GM12872 (cell line): ENCODE results near the gene CDV3.
A peak's percentile ranks its signal among the peaks of the same experiment; 100 is the strongest.

Experiments
- TF ChIP-seq, protein P1 (sequence below): IDR thresholded peaks from 3 replicates; pipeline ENCODE4 v1.5.1; 2011; ENCODE audit warnings: low read depth, mild to moderate bottlenecking, low read length, moderate library complexity; ENCODE audit not compliant: insufficient read depth

CDV3 gene

DNA sequence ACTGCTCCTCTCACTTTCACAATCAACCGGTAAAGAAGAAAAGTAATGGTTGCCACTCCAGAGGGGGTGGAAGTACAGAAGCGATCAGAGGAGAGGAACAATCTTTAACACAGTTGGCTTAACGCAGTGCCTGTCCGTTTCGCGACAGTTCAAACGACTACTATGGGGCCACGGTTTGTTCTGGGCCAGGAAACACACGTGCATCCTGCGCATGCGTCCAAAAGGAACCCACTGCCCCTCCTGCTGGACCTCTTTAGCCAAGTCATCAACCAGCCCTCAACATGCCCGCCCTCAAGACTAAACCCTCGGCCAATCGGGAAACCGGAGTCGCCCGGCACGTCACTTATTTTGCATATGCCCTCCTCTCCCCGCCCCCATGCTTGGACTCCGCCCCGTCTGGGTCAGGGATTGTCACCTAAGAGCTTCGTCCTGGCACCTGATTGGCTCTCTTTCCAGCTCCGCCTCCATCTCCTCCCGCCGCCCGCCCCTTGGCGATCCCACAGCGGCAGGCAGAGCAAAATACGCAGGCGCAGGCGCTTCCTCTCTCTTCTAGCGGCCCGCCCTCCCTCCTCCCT is 345 bp upstream of the CDV3 start:
- TF ChIP-seq, protein P1, sequence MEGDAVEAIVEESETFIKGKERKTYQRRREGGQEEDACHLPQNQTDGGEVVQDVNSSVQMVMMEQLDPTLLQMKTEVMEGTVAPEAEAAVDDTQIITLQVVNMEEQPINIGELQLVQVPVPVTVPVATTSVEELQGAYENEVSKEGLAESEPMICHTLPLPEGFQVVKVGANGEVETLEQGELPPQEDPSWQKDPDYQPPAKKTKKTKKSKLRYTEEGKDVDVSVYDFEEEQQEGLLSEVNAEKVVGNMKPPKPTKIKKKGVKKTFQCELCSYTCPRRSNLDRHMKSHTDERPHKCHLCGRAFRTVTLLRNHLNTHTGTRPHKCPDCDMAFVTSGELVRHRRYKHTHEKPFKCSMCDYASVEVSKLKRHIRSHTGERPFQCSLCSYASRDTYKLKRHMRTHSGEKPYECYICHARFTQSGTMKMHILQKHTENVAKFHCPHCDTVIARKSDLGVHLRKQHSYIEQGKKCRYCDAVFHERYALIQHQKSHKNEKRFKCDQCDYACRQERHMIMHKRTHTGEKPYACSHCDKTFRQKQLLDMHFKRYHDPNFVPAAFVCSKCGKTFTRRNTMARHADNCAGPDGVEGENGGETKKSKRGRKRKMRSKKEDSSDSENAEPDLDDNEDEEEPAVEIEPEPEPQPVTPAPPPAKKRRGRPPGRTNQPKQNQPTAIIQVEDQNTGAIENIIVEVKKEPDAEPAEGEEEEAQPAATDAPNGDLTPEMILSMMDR, result 0 out of 3 replicates have a peak, but pooled peaks have one; percentile 25

DNA sequence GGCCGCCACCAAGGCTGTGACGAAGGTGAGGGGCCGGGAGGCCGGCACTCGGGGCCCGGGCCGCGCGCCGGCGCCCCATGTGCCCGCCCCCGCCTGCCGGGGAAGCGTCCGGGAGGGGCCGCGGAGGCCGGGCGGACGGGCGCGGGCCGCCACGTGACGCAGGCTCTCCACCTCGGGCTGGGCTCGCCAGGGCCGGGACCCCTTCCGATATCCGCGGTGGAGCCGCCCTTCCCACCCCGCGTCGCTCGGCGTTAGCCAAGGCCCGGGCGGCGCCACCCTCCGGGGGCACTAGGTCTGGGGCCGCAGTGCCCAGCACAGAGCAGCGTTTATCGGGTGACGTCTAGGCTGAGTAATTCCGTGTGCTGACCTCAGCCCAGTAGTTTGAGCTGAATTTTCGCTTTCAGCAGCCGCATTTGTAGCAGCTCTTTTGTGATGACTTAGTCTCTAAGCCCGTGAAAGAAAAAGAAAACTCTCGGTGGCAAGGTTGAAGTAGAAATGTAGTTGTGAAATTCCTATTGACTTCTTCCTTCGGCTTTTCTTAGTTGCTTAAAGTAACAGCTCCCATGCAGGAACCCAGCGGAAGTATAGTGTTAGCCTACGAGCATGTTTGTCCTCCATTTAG is 885 bp downstream of the CDV3 start:
- TF ChIP-seq, protein P1, result no peak

DNA sequence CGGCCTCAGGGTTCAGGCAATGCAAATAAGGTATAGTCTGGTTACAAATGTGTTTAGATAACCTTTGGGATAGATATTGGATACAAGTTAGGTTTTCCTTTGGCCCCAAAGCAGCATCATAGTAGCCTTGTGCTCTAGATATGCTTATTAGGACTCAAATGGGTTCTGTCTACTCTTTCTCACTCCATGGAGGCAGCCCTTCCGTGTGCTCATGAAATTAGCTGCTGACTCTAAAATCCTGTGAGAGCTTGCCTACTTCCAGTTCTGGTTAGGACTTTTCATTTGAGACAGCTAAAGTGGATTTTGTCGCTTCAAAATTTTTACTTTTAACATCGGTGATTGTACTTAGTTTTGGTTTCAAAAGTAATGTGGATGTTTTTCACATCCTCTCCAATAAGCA is 1.6 kb downstream of the CDV3 start:
- TF ChIP-seq, protein P1, result no peak

DNA sequence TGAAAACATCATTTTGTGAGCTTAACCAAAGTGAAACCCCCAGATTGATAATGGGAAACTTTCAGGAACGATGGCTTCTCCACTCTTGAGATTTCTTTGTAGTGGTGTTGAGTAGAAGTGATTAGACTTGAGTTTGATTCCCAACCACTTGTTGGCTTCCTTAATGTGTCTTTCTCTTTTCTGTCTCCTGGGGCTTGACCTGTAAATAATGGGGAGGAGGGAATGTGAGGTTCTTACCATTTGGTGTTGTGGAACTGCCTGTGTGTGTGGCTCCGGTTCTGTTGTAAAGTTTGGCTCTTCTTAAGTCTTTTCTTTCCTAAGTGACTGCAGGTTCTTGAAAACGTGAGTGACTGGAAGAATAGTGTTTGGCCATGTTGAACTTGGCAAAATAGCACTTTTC is 2.7 kb downstream of the CDV3 start:
- TF ChIP-seq, protein P1, result no peak

DNA sequence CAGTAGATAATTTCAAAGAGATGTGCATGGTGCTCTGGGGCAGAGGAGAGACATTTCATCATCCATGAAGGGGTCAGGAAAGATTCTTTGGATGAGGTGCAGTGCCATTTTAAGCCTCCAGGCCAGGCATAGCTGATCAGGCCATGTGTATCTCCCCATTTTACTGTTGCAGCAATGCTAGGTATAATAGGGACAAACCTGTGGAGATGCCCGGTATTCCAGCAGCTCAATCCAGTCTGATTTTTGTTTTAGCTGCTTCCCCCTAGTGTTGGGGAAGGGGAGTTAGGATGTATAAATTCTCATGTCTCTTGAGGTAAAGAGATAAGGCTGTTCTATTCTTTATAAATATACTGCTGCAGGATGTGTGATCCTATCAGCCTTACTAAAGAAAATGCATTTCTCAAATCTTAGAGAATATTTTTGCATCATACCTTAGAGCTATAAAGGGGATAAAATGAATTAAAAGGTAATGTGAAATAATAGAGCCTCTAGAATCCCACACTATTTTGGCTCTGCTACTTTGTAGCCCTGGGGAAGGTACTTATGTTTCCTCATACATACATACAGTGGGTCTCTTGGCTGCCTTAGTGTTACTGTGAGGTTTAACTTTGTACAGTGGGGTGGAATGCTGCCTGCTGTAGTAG is 5.2 kb downstream of the CDV3 start:
- TF ChIP-seq, protein P1, result peak; percentile 58; the same call in 2 of the 3 replicates

DNA sequence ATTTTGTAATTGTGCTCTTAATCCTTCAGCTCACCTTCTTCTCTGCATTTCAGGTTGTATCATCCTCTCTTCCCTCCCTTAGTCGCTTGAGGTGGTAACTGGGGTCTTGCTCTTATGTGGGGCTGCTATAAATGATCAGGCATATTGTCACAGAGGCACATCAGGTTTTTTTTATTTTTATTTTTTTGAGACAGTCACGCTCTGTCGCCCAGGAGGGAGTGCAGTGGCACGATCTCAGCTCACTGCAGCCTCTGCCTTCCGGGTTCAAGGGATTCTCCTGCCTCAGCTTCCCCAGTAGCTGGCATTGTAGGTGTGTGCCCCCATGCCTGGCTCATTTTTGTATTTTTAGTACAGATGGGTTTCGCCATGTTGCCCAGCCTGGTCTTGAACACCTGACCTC is 9.9 kb downstream of the CDV3 start:
- TF ChIP-seq, protein P1, result no peak

DNA sequence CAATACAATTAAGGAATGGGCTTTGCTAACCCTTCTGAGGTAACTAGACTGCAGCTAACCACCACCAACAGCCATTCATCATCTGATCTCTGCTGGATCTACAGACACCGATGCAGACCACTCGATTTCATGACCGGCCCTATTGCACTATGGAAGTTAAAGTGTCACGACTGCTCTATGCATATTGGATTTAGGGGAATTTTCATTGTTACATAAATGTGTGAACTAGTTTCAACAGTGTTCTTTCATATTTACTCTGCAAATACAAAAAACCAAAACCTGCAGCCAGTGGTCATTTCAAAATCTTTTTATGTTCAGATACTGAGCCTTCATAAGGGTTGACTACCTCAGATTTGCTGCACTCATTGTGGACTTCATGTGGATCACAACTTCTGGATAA is 14.5 kb downstream of the CDV3 start:
- TF ChIP-seq, protein P1, result no peak
